ENCODE measurements around the gene FGD4.

The FGD4 gene

GRCh38 chr12:32515137-32515873 is 115.9 kb downstream of the FGD4 start:
- H3K9ac ChIP-seq: no peak overlapping the region
- no peak overlapping the region for H3K4me3 ChIP-seq (IDR thresholded peaks at IDR 0.05; ENCODE audit: insufficient read depth, low read depth, low read length)
- no peaks in the 10 kb centered on the region for H3K79me2 ChIP-seq (ENCODE audit: insufficient read depth, low read depth)
- TF ChIP-seq, protein P1, sequence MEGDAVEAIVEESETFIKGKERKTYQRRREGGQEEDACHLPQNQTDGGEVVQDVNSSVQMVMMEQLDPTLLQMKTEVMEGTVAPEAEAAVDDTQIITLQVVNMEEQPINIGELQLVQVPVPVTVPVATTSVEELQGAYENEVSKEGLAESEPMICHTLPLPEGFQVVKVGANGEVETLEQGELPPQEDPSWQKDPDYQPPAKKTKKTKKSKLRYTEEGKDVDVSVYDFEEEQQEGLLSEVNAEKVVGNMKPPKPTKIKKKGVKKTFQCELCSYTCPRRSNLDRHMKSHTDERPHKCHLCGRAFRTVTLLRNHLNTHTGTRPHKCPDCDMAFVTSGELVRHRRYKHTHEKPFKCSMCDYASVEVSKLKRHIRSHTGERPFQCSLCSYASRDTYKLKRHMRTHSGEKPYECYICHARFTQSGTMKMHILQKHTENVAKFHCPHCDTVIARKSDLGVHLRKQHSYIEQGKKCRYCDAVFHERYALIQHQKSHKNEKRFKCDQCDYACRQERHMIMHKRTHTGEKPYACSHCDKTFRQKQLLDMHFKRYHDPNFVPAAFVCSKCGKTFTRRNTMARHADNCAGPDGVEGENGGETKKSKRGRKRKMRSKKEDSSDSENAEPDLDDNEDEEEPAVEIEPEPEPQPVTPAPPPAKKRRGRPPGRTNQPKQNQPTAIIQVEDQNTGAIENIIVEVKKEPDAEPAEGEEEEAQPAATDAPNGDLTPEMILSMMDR (conservative IDR thresholded peaks at IDR 0.05; ENCODE audit: low read depth, low read length): no peak
- H3K27me3 ChIP-seq (ENCODE audit: insufficient read depth, low read depth): no peaks in the 10 kb centered on the region
- peak overlapping the region; percentile 71; the same call in 1 of the 2 replicates for H3K4me2 ChIP-seq
- H3K4me1 ChIP-seq (ENCODE audit: low read depth, poor library complexity, severe bottlenecking): peaks cover 86% of the 10 kb centered on the region
- no peaks in the 10 kb centered on the region for H3K36me3 ChIP-seq (ENCODE audit: insufficient read depth)
- H4K20me1 ChIP-seq (ENCODE audit: insufficient read depth): no peaks in the 10 kb centered on the region
- H2AFZ ChIP-seq (ENCODE audit: low read depth): no peak overlapping the region
- H3K27ac ChIP-seq: peak overlapping the region; percentile 89; the same call in 1 of the 2 replicates

GRCh38 chr12:32516230-32516629 is 116.9 kb downstream of the FGD4 start:
- H3K4me3 ChIP-seq (IDR thresholded peaks at IDR 0.05; ENCODE audit: insufficient read depth, low read depth, low read length): no peak overlapping the region
- no peak overlapping the region for H2AFZ ChIP-seq (ENCODE audit: low read depth)
- no peak overlapping the region for H3K27ac ChIP-seq
- peak overlapping the region; percentile 19; the same call in 1 of the 2 replicates for H3K4me2 ChIP-seq
- TF ChIP-seq, protein P1 (conservative IDR thresholded peaks at IDR 0.05; ENCODE audit: low read depth, low read length): no peak
- H3K4me1 ChIP-seq (ENCODE audit: low read depth, poor library complexity, severe bottlenecking): peaks cover 86% of the 10 kb centered on the region
- H3K27me3 ChIP-seq (ENCODE audit: insufficient read depth, low read depth): no peaks in the 10 kb centered on the region
- no peaks in the 10 kb centered on the region for H3K79me2 ChIP-seq (ENCODE audit: insufficient read depth, low read depth)
- no peak overlapping the region for H3K9ac ChIP-seq
- no peaks in the 10 kb centered on the region for H4K20me1 ChIP-seq (ENCODE audit: insufficient read depth)
- H3K36me3 ChIP-seq (ENCODE audit: insufficient read depth): no peaks in the 10 kb centered on the region

DNA sequence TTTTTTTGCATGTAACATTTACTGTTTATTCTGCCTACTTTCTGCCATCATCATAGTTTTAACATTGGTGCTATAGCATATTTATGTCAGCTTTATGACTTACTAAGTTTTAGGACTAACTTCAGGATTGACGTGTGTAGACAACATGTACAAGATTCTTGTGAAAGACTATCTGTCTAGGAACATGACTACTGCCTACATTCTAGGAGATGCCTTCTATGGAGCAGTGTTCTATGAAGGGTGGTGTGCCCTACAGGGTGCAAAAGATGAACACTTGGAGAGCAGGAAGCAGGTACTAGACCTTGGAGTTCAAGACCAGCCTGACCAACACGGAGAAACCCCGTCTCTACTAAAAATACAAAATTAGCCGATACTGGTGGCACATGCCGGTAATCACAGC is 118.6 kb downstream of the FGD4 start:
- Histone ChIP-seq H3K27ac (no peak overlapping the region), H3K27me3 (ENCODE audit: insufficient read depth, low read depth) (no peaks in the 10 kb centered on the region), H2AFZ (ENCODE audit: low read depth) (no peak overlapping the region), H3K4me3 (IDR thresholded peaks at IDR 0.05; ENCODE audit: insufficient read depth, low read depth, low read length) (no peak overlapping the region), H4K20me1 (ENCODE audit: insufficient read depth) (no peaks in the 10 kb centered on the region), H3K4me1 (ENCODE audit: low read depth, poor library complexity, severe bottlenecking) (peaks cover 87% of the 10 kb centered on the region), H3K79me2 (ENCODE audit: insufficient read depth, low read depth) (no peaks in the 10 kb centered on the region), H3K9ac (no peak overlapping the region), H3K4me2 (no peak overlapping the region), H3K36me3 (ENCODE audit: insufficient read depth) (no peaks in the 10 kb centered on the region)
- TF ChIP-seq, protein P1 (conservative IDR thresholded peaks at IDR 0.05; ENCODE audit: low read depth, low read length): no peak

DNA sequence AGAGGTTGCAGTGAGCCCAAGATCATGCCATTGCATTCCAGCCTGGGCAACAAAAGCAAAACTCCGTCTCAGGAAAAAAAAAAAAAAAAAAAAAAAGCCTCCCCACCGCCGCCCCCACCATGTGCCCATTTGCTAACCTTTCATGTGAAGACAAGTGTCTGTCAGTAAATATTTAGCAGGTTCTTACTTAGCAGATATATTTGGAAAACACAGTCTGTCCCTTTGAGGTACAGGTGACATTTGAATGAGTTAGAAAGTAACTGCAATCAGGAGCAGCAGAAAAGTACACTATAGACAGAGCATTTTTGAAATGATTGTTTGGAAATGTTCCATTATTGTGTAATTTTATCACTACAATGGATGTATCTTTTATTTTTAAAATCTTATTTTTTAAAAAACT is 119.7 kb downstream of the FGD4 start:
- TF ChIP-seq, protein P1 (conservative IDR thresholded peaks at IDR 0.05; ENCODE audit: low read depth, low read length): no peak
- no peak overlapping the region for H2AFZ ChIP-seq (ENCODE audit: low read depth)
- no peak overlapping the region for H3K4me2 ChIP-seq
- no peak overlapping the region for H3K27ac ChIP-seq
- no peaks in the 10 kb centered on the region for H3K27me3 ChIP-seq (ENCODE audit: insufficient read depth, low read depth)
- H4K20me1 ChIP-seq (ENCODE audit: insufficient read depth): no peaks in the 10 kb centered on the region
- no peak overlapping the region for H3K9ac ChIP-seq
- H3K4me1 ChIP-seq (ENCODE audit: low read depth, poor library complexity, severe bottlenecking): peaks cover 87% of the 10 kb centered on the region
- no peaks in the 10 kb centered on the region for H3K79me2 ChIP-seq (ENCODE audit: insufficient read depth, low read depth)
- H3K4me3 ChIP-seq (IDR thresholded peaks at IDR 0.05; ENCODE audit: insufficient read depth, low read depth, low read length): no peak overlapping the region
- no peaks in the 10 kb centered on the region for H3K36me3 ChIP-seq (ENCODE audit: insufficient read depth)
